HG03442 (cell line): ENCODE measurements around the gene UTF1.
"Not testable (repeated sequence)": the region's sequence is repeated elsewhere in the genome, so short reads cannot be mapped to it uniquely, and the experiment has no call there.

Experiments
- ATAC-seq: cut with Tn5 transposase; IDR thresholded peaks from one replicate; pipeline ENCODE4 v1.9.1; 2021; ENCODE audit warnings: mild to moderate bottlenecking, moderate library complexity; ENCODE audit not compliant: unreplicated experiment

UTF1 gene

DNA sequence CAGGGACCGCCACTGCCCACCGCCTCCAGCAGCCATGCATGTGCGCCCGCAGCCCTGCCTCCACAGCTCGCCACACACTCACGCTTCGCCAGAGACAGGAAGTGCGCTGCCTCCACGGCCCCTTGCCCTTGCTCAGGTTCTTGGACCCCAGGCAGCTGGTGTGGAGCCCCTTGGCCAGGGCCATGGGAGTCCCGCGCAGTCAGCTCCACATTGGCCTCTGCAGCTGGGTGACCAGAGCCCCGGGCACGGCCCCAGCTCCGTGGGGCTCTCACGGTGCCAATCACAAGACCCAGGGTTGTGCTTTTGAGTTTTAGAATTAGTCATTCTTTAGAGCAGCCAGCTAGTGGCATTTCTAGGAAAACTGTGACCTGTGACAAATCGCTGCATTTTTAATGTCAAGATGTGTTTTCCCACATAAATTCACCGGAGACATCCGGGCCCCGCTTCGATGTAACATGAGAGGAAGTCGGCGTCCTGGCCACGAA is 4.3 kb upstream of the UTF1 start:
- no peak for ATAC-seq

DNA sequence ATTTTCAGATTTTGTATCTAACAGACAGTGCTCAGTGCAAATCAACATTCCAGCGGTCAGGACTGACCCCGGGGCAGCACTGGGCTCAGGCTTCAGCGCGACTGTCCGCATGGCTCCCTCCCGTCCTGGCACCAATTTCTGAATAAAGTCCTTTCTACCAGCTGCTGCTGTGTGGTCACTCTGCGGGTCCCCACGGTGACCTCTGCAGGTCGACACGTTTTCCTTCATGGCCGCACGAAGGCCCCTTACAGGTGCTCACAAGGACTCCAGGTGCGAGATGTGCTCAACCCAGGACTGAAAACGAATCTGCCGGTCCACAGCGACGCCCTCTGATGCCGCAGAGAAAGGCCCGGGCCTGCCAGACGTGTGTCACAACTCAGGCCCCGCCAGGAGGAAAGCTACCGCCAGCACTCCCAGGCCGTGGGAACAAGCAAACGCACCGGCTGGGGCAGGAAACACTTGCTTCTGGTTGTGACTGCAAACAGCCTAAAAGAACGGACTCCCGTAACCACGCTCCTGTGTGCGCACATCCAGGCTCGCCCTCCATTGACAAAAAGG is 3.7 kb upstream of the UTF1 start:
- ATAC-seq: no peak

DNA sequence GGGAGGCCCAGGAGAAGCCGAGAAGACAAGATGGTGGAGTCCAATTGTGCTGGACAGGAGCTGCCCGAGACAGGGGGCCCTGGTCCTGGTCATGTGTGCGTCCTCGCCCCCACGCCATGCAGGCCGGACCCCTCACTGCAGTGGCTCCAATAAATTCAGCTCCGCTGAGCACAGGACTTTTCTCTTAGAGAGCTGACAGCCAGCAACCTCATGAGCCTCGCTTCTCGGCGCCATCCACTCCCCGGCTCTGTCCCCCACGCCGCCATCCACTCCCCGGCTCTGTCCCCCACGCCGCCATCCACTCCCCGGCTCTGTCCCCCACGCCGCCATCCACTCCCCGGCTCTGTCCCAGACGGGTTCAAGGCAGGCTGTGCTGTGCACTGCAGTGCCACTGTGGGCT is 2.8 kb upstream of the UTF1 start:
- ATAC-seq: no peak

DNA sequence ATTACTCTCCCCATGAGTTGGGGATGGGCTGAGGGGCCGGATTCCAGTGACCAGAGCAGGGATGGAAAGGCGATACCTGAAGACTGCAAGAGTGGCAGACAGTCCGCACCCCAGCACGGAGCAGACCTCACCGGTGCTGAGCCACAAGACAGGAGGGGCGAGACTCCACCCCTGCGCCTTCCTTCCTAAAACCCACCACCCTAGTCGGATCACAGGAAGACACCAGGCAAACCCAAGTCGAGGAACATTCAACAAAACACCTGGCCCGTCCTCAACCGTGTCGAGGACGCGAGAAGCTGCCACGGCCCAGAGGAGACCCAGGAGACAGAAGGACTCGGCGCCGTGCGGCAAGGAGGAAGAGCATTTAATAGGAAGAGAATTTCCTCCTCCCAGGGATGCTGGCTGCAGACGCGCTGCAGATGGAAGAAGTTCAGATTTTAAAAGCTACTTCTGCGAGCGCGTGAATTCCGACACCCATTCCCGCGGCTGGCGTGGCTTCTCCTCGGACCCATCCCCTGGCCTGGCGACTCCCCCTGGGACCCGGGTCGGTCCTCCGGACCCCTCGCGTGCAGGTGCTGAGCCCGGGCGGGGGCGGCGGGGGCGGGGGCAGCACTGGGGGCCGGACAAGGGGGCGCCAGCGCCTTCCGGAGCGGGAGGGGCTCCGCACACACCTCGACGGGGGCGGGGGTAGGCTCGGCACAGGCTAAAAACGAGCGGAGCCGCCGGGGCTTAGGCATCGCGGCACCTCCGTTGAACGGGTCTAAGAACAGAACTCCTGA is 563 bp upstream of the UTF1 start:
- no peak for ATAC-seq

DNA sequence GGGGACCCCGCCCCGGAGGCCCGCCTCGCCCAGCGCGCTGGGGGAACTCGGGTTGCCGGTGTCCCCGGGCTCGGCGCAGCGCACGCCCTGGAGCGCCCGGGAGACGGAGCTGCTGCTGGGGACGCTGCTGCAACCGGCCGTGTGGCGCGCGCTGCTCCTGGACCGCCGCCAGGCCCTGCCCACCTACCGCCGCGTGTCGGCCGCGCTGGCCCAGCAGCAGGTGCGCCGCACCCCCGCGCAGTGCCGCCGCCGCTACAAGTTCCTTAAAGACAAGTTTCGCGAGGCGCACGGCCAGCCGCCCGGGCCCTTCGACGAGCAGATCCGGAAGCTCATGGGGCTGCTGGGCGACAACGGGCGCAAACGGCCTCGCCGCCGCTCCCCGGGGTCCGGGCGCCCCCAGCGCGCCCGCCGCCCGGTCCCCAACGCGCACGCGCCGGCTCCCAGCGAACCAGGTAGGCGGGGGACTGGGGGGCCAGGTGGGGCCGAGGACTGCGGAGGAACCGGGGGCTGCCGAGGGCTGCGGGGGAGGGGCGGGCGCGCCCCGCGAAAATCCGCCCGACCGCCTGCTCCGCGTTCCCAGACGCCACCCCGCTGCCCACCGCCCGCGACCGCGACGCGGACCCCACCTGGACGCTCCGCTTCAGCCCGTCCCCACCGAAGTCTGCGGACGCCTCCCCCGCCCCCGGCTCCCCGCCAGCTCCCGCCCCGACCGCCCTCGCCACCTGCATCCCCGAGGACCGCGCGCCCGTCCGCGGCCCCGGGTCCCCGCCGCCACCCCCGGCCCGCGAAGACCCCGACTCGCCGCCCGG is 574 bp downstream of the UTF1 start:
- no peak for ATAC-seq

DNA sequence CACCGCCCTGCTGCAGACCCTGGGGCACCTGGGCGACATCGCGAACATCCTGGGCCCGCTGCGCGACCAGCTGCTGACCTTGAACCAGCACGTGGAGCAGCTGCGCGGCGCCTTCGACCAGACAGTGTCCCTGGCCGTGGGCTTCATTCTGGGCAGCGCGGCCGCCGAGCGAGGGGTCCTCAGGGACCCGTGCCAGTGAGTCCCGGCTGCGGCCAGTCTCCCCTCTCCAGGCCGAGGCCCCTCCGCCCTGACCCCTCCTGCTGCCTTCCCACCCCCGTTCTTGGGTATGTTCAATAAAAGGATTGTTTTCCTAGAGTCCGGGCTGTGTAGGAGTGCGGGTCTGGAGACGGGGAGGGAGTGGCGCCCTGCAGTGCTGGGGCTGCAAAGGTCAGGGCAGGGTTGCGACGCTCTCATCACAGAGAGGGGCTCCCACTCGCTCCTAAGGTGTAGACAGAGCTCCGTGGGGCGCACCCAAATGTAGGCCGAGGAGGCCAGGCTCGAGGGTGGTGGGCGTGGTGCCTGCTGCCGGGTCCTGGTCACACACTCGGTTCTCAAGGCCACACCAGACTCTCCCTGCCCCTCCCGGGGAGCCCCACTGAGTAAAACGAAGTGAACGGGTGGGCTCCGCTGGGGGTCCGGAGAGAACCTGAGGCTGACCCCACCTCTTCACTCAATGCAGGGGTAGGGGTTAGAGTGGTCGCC is 1.4 kb downstream of the UTF1 start:
- no peak for ATAC-seq

DNA sequence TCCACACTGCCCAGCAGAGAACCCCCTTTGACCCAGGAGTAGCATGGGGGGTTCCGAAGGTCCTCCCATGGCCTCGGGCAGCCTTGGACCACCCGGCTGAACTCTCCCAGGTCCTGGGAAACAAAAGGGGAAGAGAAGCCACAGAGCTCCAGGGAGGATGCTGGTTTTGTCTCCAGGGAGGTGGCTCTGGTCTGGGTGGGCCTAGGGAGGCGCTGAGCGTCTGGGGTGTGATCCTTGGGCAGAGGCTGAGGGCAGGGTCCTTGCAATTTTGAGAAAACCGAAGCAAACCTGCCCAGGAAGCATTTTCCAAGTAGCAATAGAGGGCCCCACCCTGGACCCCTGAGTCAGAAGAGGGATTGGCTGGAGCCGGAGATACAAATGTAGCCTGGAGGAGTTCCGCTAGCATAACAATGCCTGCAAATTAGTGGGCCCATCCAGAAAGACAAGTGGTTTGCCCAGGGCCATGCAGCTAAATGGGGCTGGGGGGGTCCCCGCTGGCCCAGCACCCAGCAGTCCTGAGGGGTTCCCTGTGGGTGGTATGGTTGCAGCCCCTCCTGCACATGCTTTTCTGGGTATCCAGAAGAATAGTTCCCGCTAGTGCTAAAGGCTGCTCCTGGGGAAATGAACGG is 2.0 kb downstream of the UTF1 start:
- no peak for ATAC-seq

DNA sequence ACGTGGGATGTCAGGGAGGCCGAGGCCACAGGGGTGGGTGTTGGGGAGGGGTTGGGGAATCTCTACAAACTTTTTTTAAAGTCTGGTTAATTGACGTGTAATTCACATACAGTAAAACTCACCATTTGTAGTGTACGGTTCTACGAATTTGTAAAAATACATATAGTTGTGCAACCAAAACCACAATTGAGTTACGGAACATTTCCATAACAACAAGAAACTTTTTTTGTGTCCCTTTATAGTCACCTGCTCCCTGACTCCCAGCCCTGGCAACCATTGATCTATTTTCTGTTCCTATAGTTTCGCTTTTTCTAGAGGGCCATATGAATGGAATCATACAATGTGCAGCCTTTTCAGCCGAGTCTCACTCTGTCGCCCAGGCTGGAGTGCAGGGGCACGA is 4.8 kb downstream of the UTF1 start:
- not testable (repeated sequence) for ATAC-seq

DNA sequence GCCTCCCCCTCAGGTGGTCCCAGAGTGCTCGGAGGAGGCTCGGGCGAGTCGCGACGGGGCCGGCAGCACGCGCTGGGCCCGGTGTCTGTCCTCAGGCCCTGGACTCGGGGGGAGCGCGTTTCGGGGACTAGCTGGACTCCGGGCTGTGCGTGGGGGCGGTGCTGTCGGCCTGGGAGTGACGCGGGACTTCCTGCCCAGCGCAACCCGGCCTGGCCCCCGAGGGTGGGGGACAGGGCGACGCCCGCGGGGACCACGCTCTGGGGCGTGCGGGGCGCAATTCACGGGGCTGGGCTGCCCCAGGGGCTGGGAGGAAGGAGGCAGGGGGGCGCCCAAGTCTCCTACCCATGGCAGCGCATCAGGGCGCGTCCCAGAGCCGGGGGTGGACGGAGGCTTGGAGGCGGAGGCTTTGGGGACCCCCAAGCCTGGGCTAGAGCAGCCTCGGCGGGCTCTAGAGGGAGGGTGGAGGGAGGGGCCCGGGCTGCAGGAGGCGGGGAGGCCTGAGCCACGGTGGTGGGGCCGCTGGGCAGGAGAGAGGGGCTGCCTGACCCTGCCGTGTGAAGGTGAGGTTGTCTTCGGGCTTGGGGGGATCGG is 5.3 kb downstream of the UTF1 start:
- no peak for ATAC-seq

DNA sequence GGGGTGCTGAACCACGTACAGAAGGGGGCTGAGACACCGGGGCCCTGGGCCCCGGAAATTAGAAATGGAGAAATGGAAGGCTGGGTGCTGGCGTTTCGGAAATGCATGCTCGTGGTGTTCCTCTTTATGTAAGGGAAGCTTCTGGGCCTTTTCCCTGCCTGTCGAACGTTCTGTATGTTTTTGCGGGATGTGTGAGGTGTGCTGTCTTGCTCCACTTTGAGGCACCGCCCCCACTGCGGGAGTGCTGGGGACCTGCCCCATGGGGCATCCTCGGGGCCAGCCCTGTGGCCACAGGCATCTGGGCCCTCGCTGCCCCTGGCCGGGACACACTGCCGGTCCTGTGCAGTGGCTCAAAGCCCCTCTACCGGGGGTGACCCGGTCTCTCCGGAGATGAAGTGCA is 5.9 kb downstream of the UTF1 start:
- ATAC-seq: no peak

DNA sequence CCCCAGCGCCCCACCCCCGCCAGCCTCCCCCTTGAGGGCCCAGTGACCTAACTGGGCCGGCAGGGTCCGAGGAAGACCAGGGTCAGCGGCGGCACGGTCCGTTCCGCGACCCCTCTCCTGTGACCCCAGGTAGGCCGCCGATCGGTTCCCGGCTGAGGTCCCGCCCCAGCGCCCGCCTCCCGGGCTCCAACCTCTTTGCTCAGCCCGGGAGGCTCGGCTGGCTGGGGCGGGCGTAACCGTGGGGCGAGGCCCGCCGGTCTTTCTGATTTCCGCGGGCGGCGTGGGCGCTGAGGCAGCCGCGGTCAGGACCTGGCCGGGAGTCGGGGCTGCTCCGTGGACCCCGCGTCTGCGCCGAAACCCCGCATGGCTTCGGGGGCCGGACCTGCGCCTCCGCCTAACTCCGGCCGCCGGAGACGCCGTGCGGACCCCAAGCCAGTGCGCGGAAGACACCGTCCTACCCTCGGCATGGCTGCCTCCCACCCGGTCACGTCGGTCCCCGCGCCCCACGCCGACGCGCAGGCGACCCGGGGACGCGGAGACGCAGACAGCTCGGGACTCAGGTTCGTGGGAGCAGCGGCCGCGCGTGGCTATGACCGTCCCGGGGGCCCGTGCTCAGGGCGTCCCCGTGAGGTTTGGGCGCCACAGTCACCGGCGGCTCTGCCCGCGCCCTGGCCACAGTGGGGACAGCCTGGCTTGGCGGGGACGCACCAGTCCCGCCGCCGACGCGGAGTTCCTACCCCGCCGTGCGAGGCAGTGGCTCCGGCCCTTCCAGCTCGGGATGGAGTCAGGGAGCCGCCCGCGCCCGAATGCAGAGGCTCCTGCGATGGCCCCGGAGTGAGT is 6.6 kb downstream of the UTF1 start:
- ATAC-seq: no peak

DNA sequence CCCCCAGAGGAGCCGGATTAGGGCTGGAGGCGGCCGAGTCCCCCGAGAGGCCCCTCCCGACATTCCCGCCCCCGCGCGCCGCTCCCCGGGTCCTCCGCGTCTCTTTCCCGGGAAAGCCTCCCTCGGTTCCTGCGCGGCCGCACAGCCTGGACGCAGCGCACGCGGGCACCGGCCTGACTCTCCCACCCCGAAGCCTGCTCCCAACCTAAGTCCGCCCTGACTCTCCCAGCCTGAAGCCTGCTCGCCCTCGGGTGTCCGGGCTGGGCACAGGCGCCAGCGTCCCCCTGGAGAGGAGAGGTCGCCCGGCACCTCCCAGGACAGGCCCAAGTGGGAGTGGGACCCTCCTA is 7.2 kb downstream of the UTF1 start:
- no peak for ATAC-seq

DNA sequence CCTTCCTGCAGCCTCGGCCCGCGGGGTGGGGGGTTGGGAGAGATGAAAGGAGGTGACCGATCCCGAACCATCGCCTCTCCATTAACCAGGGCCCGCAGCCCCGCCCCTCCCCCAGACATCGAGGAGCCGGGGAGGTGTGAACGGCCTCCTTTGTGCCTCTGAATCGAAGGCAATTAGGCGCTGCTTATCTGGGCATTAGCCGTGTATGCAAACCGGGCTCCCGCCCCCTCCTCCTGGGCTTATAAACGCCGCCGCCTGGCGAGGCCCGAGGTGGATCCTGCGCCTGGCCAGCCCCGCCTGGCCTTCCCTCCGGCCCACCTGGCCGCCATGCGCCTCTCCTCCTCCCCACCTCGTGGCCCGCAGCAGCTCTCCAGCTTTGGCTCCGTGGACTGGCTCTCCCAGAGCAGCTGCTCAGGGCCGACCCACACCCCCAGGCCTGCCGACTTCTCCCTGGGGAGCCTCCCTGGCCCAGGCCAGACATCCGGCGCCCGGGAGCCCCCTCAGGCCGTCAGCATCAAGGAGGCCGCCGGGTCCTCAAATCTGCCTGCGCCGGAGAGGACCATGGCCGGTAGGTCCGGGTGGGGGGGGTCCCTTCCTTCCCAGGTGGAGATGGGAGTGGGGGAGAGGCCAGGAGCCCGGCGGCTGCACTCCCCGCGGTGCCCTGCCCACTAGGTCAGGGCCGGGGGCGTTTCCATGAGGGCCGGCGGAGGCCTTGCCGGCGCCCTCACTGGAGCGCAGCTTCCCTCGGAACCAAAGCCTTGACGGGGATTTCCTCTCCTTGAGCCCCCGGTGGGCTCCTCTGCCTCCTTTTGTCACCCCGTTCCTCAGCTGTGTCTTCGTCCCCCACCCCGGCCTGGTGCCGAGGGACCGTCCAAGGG is 7.8 kb downstream of the UTF1 start, which contains the start of gene VENTX:
VENTX (plus strand) TSS at position 268 of the 878 bp plus-strand sequence; CDS start at position 328, 60 bp downstream.
- ATAC-seq: no peak

DNA sequence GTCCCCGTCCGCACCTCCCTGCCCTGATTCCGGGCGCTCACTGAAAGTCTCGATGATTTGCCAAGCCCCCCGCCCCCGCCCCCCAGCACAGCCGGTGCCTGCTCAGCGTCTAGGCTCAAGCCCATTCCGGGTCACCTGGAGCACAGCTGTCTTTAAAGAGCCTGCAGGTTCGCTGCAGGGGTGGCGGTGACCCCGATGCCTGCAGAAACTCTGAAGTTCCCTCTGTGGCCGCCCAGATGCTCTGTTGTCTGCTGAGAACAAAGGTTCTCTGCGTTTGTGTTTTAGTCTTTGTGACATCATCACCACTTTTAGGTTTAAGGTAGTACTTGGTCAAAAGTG is 8.4 kb downstream of the UTF1 start:
- ATAC-seq: no peak

DNA sequence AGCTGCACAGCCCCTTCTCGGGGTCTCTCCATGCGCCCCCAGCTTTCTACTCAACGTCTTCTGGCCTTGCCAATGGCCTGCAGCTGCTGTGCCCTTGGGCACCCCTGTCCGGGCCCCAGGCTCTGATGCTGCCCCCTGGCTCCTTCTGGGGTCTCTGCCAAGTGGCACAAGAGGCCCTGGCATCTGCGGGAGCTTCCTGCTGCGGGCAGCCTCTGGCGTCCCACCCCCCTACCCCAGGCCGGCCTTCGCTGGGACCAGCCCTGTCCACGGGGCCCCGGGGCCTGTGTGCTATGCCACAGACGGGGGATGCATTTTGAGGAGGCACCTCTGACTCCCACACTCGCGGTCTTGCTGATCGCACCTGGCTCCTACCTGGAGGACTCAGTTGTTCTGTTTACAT is 10.0 kb downstream of the UTF1 start:
- ATAC-seq: no peak

DNA sequence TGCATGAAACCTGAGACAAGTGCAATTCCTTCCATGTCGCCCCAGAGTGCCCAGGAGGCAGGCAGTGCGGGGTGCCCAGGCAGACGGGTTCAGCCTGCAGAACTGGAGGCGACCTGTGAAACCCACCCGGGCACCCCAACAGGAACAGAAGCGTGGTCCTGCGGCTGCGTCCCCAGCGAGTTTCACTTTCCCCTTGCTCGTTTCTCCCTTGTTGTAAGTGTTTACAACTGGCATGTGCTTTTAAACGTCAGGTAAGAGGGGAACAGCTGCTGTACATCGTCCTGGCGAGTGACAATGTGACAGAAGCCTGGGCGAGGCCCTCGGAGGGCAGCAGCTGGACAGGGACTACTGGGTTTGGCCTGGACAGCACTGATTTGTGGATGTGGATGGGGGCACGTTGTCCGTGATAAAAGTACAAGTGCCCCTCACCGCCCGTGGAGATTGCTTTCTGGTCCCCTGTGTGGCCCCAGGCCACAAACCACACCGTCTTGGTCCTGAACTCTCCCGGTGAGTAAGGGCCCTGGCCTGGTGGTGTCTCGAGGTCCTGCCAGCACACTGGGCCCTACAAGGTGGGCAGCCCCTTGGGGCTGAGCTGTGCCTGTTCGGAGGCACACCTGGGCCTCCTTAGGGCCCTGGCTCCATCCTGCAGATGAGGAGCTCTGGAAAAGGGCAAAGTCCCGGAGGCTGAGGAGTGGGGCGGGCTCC is 11.6 kb downstream of the UTF1 start:
- no peak for ATAC-seq

DNA sequence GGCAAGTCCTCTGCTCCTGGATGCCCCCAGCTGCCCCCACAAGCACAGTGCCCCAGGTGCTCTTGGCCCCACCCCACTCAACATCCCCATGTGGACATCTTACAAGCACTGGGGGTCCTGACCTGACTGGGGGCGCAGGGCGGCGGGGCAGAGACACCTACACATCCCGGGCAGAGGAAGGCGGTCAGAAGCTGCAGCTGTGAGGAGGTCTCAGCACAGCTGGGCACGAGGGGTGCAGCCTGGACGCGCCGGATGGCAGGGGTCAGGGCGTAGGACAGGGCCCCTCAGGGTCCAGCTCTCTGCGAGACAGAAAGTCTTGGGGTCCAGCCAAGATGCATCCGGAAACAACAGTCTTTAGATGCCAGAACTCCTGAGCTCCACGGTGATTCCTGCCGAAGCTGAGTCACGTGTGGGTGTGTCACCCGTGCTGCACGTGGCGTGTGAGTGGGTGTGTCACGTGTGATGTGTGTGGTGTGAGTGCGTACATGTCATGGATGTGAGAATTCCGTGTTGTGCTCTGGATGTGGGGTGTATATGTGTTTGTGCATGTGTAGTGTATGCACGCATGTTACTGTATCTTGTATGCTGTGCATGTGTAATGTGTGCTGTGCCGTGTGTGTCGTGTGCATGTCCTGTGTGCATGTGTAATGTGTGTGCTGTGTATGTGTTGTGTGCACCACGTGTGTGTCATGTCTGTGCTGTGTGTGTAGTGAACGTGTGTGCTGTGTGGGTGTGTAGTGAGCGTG is 12.8 kb downstream of the UTF1 start:
- ATAC-seq: no peak
